Stimulated activated CD4-positive, alpha-beta T cell treated with anti-CD3 and anti-CD28 coated beads, Interleukin-1b, Interleukin-23, amount 100 ng/mL, for 24 hours (primary cell): ENCODE measurements around the gene IL19.
"Not testable (repeated sequence)": the region's sequence is repeated elsewhere in the genome, so short reads cannot be mapped to it uniquely, and the experiment has no call there.

Source experiments
- DNase-seq, 4 experiments: peaks; one replicate each; pipeline ENCODE4 v3.0.0-alpha.2; 2020; ENCODE audit warnings: low read depth in 4 of 4, low spot score in 1 of 4

Gene IL19

DNA sequence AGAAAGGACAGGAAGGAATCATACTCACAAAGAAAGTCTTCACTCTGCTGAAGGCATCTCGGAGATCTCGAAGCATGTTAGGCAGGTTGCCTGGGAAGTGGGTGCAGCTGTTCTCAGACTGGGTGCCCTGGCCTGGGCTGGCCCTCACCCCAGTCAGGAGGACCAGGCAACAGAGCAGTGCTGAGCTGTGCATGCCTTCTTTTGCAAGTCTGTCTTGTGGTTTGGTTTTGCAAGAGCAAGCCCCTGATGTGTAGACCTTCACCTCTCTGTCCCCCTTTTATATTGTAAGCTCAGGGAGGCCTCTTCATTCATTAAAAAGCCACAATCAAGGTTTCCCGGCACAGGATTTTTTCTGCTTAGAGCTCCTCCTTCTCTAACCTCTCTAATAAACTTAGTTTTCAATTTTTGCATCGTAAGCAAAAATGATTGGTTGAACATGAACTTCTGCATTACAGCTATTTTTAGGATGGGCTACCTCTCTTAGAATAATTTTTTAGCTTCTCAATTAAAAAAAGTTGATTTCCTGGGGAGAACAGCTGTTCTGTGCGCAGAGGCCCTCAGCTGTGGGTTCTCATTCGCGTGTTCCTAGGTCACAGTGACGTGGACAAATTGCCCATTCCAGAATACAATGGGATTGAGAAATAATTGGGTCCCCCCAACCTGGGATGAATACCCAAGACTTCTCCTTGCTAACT lies 1.8 kb downstream of the IL19 start, which contains the start of gene IL10:
IL10 (minus strand) TSS at position 252 of the 695 bp plus-strand sequence; CDS start at position 193, 59 bp downstream.
- DNase-seq = no peak

DNA sequence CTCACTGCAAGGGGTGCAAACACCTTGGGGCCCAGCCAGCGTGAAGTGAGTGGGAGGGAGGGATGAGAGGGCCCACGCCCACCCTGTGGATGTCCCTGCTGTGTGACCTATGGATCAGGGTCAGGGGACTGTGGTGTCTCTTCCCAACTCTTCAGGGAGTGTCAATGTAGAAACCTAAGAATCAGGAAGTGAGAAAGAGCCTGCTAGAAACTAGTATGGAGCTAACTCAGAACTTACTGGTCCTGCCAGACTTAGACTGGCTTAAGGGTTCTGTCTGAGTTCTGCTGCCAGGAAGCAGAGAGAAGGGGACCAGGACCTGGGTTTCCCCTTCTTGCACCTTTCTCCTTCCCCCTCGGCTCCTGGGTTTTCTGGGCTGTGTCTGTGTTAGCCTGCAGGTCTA lies 3.5 kb downstream of the IL19 start:
- no peak for DNase-seq

DNA sequence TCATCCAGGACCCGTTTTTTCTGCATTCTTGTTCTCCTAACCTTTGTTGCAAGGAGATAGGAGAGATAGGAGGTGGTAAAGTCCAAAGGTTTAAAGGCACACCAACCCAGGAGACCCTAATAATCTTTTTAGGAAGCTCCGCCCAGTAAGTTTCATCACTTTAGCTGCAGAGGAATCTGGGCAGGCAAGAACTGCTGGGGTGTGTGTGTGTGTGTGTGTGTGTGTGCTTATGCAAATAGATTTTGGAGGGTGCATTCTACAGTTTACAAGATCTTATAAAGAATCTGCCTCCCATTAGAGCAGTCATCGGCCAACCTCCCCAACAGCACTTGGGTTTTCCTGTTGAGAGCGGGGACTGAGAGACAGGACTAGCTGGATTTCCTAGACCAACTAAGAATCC lies 5.7 kb downstream of the IL19 start:
- no peak for DNase-seq

- no peak for DNase-seq
These were observed 7.5 kb downstream of the IL19 start for GRCh38 chr1:206778031-206778430.

DNA sequence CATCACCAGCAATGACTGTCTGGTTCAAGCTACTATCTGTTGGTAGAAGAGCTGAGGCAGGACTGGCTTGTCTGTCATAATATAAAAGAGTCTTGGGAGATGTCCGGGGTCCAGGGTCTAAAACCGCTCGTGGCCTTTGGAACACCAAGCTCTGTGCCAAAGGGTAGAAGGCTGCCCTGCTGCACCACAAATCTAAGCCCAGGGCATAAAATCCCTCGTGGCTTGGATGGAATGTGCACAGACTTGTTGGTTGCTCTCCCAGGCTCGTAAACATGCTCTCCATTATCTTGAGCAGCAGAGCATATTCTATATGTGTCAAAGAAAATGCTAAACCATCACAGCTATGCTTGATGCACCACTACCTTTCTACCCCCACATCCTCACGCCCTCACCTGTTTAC lies 8.3 kb downstream of the IL19 start:
- not testable (repeated sequence) for DNase-seq

- DNase-seq = no peak
These were observed 9.1 kb downstream of the IL19 start for GRCh38 chr1:206779638-206780037.

DNA sequence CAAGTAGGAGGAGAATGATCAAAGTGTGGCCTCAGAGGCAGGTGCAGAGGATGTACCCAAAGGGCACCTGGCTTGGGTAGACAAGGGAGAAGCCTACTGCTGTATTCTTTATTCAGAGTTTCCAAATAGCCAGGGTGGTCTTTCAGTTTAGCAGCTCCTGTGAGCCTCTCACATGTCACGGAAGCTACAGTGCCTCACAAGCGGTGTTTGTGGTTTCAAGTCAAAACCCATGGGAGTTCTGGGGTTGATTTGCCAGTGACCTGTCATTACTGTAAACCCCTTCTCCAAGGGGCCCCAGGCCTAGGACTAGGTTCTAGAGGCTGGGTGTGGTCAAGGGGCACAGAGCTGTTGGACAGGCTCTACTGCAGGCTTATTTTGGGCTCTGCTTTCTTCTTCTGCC lies 11.9 kb downstream of the IL19 start:
- DNase-seq = no peak

- DNase-seq = no peak
These were observed 12.9 kb downstream of the IL19 start for GRCh38 chr1:206783506-206783905.

- DNase-seq = peak; percentile 58 to 86 (median 72)
These were observed 13.9 kb downstream of the IL19 start for GRCh38 chr1:206784471-206784903.

GRCh38 chr1:206785182-206785765 lies 14.7 kb downstream of the IL19 start:
- DNase-seq = no peak

GRCh38 chr1:206786212-206786886 lies 15.8 kb downstream of the IL19 start:
- no peak for DNase-seq

- no peak for DNase-seq
These were observed 17.3 kb downstream of the IL19 start for GRCh38 chr1:206787891-206788290.

DNA sequence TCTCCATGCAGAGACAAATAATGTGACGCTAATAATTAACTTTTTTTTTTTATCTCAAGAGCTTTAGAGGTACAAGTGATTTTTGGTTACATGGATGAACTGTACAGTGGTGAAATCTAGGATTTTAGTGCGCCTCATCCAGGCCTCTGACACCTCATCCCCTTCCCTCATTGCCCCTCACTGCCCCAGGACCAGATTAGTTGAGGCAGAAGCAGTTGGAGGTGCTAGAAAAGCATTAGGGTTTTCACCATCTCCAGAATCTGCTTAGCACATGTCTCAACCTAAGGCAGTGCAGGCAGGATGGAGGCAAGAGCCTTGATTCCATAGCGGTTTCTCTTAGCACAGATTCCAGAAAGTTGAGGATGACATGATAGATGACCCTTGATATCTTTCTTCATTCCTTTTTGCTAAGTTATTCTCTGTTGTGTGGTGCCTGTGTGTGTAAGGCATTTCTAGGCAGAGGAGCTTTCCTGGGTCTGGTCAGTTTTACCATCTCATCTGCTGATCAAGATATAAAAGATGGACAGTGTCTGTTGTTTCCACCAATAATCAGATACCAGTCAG lies 18.0 kb downstream of the IL19 start:
- no peak for DNase-seq

GRCh38 chr1:206790502-206791250 lies 20.1 kb downstream of the IL19 start:
- no peak for DNase-seq

DNA sequence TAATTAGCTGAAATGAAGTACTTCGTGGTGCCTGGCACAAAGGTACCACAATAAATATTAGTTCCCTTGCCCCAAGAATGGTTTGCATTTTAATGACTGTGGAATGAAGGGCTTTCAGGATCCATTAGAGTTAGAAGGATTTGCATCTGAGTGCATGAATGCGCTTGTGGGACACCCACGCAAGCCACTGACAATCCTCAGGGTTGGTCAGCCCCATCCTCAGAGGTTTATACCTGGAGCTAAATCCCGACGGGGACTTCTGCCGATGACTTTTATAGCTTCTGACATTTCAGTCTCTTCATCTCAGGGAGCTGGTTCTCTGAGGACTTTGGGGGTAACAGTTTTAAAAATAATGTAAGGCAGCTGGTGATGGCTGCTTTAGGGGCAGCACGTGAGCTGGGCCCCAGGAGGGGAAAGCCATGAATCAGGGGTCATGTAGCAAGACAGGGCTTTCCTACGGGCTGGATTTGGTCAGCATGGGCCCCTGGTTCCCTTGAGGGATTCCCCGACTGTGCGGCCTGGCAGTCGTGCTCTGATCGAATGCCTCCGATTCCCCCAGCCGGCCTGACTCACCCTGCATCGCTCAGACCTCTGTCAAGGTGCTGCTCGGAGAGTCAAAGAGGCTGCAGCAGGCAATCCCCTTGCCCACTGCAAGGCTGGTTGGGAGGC lies 22.5 kb downstream of the IL19 start:
- no peak for DNase-seq

DNA sequence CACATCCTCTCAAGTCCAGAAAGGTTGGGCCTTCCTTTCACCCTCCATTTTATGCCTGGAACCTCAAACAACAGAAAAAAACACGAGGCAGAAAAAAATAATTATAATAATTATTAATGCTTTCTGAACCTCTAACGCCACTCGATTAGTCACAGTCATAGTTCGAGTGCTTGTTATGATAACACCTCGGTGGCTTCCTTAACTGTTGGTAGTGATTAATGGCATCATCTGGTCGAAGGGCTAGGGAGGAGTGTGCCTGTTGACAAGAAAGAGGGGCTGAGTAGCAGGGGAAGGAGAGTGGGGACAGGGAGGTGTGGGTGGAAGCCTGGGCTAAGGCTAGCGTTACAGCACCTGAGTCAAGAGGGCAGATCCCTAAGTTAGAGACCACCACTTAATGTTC lies 23.0 kb downstream of the IL19 start:
- DNase-seq = no peak

DNA sequence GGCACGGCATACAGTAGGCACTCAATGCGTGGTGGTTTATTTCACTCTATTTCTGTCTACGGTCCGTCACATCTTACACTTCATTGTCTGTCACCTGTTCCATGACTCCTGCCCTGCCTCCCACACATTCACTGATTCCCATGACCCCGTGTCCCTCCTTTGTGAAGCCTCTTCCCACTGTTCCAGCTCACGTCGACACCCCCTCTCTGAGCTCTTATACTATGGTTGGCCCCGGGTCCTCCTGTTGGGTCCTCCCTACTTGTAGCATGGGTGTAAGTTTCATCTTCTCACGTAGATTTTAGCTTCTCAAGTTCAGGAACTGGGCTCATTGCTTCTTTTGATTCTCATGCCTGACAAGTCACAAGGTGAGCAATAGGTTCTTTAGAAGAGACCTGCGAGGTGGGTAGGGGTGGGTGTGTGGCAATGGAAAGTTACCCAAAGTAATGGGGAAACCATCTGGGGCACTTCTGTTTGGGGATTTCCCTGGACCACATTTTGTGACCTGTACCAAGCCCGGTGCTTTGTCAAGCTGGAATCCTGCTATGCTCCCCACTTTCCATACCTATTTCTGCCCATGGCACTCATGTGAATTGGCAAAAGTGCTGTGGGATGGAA lies 23.8 kb downstream of the IL19 start:
- DNase-seq = peak in 1 of 4 experiments; percentile 44

DNA sequence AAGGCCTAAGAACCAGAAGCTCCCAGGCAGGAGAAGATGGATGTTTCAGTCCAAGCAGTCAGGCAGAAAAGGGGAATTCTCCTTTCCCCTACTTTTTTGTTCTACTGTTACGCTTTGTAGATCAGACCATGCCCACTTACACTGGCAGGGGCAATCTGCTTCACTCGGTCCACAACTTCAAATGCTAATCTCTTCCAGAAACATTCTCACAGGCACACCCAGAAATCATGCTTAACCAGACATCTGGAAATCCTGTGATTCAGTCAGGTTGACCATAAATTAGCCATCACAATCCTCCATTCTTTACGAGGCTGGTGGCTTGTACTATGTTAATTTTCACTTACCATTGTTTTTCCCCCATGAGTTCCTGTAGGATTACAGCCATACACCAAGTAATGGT lies 25.5 kb downstream of the IL19 start:
- DNase-seq = no peak

DNA sequence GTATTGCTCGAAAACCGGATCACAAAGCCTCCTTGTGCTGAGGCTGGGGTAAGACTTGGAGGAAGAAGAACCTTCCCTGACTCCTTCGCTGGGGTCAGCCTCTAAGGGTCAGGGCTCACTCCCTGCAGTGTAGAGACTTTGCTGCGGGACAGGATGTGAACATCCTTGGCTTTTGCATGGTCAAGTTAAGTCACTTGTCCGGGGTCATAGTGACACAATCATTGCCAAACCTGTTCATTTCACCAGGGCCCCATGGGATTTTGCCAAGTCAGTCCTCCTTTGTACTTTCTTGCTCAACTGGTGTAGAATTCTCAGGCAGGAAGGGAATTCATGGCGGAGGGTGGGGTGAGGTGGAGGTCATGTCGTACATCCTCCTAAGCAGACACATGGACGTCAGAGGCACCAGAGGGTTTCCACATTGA lies 26.4 kb downstream of the IL19 start:
- DNase-seq = no peak
